Type B pancreatic cell (in vitro differentiated cells): Measurements from ENCODE around the gene RPTOR. TPM values are rescaled to one million over a fixed set of nuclear protein-coding genes. Genes with fewer than 3 reads are reported as not detected.
A peak's percentile ranks its signal among the peaks of the same experiment; 100 is the strongest.

ENCODE experiments used
- DNase-seq: peaks from one replicate; pipeline ENCODE4 v3.0.0; 2021; ENCODE audit warnings: mixed read lengths; ENCODE audit not compliant: unreplicated experiment; ENCODE audit errors: extremely low spot score
- H3K27ac Mint-ChIP-seq: 2 replicates; pipeline ENCODE4 v1.8.0; 2021; ENCODE audit warnings: mild to moderate bottlenecking, mixed read lengths
- H3K27me3 Mint-ChIP-seq: 2 replicates; pipeline ENCODE4 v1.8.0; 2021; ENCODE audit warnings: mixed read lengths
- H3K36me3 Mint-ChIP-seq: 2 replicates; pipeline ENCODE4 v1.8.0; 2021; ENCODE audit warnings: mixed read lengths
- H3K4me1 Mint-ChIP-seq: one replicate; pipeline ENCODE4 v1.8.0; 2021; ENCODE audit warnings: mixed read lengths; ENCODE audit not compliant: unreplicated experiment
- H3K4me3 Mint-ChIP-seq: 2 replicates; pipeline ENCODE4 v1.8.0; 2021; ENCODE audit warnings: mild to moderate bottlenecking, mixed read lengths
- H3K9me3 Mint-ChIP-seq: 2 replicates; pipeline ENCODE4 v1.8.0; 2021; ENCODE audit warnings: mixed read lengths
- total RNA-seq: library from RNA; stranded (reverse); gene quantifications from 2 replicates; pipeline ENCODE4 v1.2.1, GENCODE V29; 2021; ENCODE audit warnings: low replicate concordance
- TF ChIP-seq, protein P1 (sequence below): fragments of 200-600 bp; sonication (generic); conservative IDR thresholded peaks from 2 replicates; pipeline ENCODE4 v1.5.0; 2021; ENCODE audit warnings: antibody characterized with exemption, mild to moderate bottlenecking

The RPTOR gene
- total RNA-seq, 1 donor from 2014 or later, result 39.8 TPM

DNA sequence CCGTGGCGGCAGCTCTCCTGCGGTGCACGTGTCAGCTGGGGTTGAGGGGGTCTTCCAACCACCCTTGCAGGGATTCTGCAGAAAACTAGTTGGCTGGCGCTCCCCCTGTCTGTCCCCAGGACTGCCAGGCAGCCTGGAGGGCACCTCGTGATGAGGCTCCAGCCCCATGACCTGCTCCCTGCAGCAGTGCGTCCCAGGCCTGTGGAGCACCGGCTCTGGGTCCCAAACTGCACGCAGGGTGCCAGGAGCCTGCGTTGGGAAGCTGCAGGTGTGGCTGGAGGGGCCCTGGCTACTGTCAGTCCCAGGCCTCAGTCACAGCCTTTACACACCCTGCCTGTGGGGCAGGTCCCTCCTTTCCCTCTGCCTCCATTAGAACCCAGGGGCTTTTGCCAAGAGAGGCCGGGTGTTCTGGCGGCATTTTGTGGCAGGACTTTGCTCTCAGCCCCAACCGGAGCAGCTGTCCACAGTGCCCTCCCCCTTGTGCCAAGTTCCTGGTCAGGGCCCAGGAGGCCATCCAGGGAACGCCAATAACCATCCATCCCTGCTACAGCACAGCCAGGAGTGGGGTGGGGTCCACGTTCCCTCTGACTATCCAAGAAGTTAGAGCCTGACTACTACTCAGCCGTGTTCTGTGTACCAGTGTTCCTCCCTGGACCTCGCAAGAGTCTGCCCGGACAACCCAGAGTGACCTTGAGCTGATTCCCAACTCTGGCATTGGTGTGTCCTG is 456.2 kb downstream of the RPTOR start:
- Mint-ChIP-seq H3K4me1 (peaks cover 14% of the 10 kb centered on the region), H3K9me3 (no peaks in the 10 kb centered on the region), H3K4me3 (no peak overlapping the region), H3K27ac (no peak overlapping the region), H3K36me3 (no peaks in the 10 kb centered on the region), H3K27me3 (peaks cover 30% of the 10 kb centered on the region)
- no peak for DNase-seq
- TF ChIP-seq, protein P1, sequence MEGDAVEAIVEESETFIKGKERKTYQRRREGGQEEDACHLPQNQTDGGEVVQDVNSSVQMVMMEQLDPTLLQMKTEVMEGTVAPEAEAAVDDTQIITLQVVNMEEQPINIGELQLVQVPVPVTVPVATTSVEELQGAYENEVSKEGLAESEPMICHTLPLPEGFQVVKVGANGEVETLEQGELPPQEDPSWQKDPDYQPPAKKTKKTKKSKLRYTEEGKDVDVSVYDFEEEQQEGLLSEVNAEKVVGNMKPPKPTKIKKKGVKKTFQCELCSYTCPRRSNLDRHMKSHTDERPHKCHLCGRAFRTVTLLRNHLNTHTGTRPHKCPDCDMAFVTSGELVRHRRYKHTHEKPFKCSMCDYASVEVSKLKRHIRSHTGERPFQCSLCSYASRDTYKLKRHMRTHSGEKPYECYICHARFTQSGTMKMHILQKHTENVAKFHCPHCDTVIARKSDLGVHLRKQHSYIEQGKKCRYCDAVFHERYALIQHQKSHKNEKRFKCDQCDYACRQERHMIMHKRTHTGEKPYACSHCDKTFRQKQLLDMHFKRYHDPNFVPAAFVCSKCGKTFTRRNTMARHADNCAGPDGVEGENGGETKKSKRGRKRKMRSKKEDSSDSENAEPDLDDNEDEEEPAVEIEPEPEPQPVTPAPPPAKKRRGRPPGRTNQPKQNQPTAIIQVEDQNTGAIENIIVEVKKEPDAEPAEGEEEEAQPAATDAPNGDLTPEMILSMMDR, result no peak

DNA sequence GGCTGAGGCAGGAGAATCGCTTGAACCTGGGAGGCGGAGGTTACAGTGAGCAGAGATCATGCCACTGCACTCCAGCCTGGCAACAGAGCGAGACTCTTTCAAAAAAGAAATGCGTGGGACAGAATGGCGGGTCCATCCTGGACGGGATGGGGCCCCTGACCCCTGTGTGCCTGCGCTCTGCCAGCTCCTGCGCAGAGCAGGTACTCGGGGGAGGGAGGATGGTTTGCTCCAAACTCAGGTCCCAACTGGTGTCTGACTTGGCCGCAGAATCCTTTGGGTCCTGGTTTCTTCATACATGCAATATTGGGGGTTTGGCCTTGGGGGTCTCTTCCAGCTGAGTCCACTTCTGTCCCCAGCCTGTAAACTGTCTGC is 457.4 kb downstream of the RPTOR start:
- no peak for DNase-seq
- Mint-ChIP-seq H3K36me3 (no peaks in the 10 kb centered on the region), H3K4me3 (peak overlapping the region; percentile 28), H3K27me3 (peaks cover 41% of the 10 kb centered on the region), H3K4me1 (peaks cover 14% of the 10 kb centered on the region), H3K27ac (peak overlapping the region; percentile 34), H3K9me3 (no peaks in the 10 kb centered on the region)
- TF ChIP-seq, protein P1, result no peak

DNA sequence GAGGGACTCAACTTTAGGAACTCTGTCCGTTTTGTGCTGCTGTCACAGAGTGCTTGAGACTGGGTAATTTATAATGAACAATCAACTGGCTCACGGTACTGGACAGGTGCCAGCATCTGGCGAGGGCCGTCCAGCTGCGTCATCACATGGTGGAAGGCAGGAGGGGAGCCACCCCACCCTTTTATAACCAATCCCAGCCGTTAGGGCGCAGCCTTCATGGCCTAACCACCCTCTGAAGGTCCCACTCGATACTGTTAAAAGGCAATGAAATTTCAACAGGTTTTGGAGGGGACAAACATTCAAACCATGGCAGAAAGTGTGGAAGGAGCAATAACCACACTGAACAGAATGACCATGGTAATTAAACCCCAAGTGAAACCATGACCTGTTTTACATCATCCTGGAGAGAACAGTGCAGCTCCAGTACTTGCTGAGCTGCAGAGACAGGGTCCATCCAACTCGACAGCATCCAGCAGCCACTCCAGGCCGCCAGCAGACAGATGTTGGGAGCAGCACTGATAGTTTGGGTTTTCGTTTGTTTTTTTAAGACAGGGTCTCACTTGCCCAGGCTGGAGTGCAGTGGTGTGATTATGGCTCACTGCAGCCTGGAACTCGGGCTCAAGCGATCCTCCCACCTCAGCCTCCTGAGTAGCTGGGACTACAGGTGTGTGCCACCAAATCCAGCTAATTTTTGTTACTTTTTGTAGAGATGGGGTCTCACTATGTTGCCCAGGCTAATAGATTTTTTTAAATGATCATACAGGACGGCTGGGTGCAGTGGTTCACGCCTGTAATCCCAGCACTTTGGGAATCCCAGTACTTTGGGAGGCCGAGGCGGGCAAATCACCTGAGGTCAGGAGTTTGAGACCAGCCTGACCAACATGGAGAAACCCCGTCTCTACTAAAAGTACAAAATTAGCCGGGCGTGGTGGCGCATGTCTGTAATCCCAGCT is 458.0 kb downstream of the RPTOR start:
- H3K27me3 Mint-ChIP-seq, result peaks cover 47% of the 10 kb centered on the region
- no peaks in the 10 kb centered on the region for H3K9me3 Mint-ChIP-seq
- peak overlapping the region; percentile 34 for H3K27ac Mint-ChIP-seq
- no peaks in the 10 kb centered on the region for H3K36me3 Mint-ChIP-seq
- peak overlapping the region; percentile 65 for H3K4me3 Mint-ChIP-seq
- TF ChIP-seq, protein P1, result no peak
- no peak for DNase-seq
- peaks cover 14% of the 10 kb centered on the region for H3K4me1 Mint-ChIP-seq

DNA sequence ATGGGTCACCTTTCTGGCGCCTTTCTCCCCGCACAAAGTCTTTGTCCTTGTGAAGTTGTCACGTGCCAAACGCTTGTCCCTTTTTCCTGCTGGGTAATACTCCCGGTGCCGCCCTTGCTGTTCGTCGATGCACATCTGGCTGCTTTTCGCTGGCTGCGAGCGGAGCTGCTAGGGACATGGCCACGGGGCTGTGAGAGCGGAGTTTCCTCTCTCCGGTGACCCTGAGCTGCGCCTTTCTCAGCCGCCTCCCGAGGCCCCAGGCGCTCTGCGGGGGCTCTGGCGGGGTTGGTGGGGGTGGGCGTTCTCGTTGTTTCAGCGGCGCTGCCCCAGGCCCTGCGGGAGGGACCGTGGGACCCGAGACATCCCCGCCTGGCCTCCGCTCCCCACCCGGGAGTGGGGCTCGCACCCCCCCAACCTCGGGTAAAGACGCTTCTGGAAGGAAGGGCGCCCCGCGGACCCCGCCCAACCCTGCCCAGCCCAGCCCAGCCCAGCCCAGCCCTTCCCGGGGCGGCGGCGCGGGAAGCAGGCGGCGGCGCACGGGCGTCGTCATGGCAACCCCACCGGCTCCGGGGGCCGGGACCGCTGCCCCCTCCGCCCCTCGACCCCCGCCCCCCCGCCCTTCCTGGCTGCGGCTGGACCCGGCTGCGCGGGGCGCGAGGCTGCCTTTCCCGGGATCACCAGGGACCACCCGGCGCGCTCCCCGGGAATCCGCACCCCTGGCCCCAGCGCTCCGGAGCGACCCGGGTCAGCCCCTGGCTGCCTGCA is 459.3 kb downstream of the RPTOR start:
- no peak for DNase-seq
- Mint-ChIP-seq H3K4me1 (peaks cover 14% of the 10 kb centered on the region), H3K4me3 (peak overlapping the region; percentile 65)

DNA sequence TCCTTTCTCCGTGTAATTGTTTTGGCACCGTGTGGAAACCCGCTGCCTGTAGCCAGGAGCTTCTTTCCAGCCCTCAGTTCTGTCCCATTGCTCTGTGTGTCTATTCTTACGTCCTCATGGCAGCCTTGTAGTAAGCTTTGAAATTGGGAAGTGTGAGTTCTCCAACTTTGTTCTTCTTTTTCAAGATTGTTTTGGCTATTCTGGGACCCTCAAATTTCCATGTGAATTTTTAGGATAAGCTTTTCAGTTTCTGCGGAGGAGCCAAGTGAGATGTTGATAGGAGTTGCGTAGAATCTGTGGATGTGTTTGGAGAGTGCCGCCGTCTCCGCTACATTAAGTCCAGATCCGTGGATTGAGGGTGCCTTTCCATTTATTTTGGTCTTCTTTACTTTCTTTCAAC is 462.3 kb downstream of the RPTOR start:
- Mint-ChIP-seq H3K4me3 (no peak overlapping the region), H3K9me3 (peaks cover 4% of the 10 kb centered on the region), H3K27me3 (peaks cover 48% of the 10 kb centered on the region), H3K27ac (peak overlapping the region; percentile 12), H3K36me3 (peaks cover 8% of the 10 kb centered on the region), H3K4me1 (peaks cover 12% of the 10 kb centered on the region)
- TF ChIP-seq, protein P1, result no peak
- DNase-seq, result no peak

More for the DNA sequence above, 459.3 kb downstream of the RPTOR start:
- TF ChIP-seq, protein P1, result no peak
- Mint-ChIP-seq H3K27me3 (peaks cover 54% of the 10 kb centered on the region), H3K36me3 (no peaks in the 10 kb centered on the region), H3K27ac (peak overlapping the region; percentile 58), H3K9me3 (no peaks in the 10 kb centered on the region)
